Fibroblast of pulmonary artery (primary cell): ENCODE data around the gene SOX18.
A peak's percentile ranks its signal among the peaks of the same experiment; 100 is the strongest.

Experiments used
- DNase-seq: peaks from one replicate; pipeline ENCODE4 v3.0.0-alpha.2; 2010; ENCODE audit warnings: low read depth
- H3K4me3 ChIP-seq: replicated peaks from 2 replicates; pipeline ENCODE4 v1.5.1; 2011; ENCODE audit warnings: low read depth, mild to moderate bottlenecking, control low read depth, low read length, moderate library complexity
- TF ChIP-seq, protein P1 (sequence below): IDR thresholded peaks from 2 replicates; pipeline ENCODE4 v1.5.1; 2011; ENCODE audit warnings: mild to moderate bottlenecking, control low read depth, low read length, inconsistent platforms; ENCODE audit errors: missing control alignments

The SOX18 gene

GRCh38 chr20:64055396-64055892, 6.0 kb upstream of the SOX18 start:
- no peak overlapping the region for H3K4me3 ChIP-seq
- no peak for DNase-seq
- TF ChIP-seq, protein P1, sequence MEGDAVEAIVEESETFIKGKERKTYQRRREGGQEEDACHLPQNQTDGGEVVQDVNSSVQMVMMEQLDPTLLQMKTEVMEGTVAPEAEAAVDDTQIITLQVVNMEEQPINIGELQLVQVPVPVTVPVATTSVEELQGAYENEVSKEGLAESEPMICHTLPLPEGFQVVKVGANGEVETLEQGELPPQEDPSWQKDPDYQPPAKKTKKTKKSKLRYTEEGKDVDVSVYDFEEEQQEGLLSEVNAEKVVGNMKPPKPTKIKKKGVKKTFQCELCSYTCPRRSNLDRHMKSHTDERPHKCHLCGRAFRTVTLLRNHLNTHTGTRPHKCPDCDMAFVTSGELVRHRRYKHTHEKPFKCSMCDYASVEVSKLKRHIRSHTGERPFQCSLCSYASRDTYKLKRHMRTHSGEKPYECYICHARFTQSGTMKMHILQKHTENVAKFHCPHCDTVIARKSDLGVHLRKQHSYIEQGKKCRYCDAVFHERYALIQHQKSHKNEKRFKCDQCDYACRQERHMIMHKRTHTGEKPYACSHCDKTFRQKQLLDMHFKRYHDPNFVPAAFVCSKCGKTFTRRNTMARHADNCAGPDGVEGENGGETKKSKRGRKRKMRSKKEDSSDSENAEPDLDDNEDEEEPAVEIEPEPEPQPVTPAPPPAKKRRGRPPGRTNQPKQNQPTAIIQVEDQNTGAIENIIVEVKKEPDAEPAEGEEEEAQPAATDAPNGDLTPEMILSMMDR: no peak

DNA sequence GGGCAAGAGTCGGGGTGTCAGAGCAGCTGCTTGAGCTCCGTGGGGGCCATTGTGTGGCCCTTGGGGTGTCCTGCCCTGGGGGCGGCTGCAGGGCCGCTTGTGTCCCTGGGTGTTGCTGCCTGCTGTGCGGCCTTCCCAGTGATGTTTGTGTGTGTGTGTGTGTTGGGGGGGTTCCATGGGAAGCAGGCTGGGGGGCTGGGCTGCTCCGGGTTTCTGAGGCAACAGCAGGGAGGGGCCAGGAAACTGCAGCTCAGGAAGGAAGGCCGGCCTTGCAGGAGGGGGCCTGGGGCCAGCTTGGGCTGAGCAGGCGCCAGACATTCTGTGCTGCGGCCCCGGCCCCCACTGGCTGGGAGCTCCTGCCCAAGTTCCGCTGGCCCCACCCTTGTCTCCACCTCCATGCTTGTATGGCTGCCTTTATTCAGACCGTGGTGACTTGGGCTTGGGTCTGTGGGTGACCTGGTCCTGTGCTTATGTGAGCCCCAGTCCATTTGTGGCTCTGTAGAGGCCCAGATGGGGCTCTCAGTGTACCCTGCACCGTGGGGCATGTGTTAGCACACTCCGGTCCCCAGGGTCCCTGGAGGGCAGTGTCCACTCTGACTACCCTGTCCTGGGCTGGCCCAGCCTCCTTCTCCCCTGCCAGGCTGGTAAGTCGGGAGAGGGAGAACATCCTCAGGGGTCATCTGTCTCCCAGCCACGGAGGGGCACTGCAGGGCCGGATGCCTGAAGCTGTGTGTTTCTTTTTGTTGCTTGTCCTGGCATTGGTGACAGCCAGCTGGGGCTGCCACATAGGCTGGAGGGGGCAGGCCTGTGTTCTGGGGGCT, 4.6 kb upstream of the SOX18 start:
- TF ChIP-seq, protein P1: peak; percentile 30
- H3K4me3 ChIP-seq: peak overlapping the region; percentile 17
- DNase-seq: peak; percentile 84

GRCh38 chr20:64052987-64053840, 3.8 kb upstream of the SOX18 start:
- H3K4me3 ChIP-seq: no peak overlapping the region
- TF ChIP-seq, protein P1: no peak
- no peak for DNase-seq

GRCh38 chr20:64052326-64052722, 2.9 kb upstream of the SOX18 start:
- TF ChIP-seq, protein P1: no peak

DNA sequence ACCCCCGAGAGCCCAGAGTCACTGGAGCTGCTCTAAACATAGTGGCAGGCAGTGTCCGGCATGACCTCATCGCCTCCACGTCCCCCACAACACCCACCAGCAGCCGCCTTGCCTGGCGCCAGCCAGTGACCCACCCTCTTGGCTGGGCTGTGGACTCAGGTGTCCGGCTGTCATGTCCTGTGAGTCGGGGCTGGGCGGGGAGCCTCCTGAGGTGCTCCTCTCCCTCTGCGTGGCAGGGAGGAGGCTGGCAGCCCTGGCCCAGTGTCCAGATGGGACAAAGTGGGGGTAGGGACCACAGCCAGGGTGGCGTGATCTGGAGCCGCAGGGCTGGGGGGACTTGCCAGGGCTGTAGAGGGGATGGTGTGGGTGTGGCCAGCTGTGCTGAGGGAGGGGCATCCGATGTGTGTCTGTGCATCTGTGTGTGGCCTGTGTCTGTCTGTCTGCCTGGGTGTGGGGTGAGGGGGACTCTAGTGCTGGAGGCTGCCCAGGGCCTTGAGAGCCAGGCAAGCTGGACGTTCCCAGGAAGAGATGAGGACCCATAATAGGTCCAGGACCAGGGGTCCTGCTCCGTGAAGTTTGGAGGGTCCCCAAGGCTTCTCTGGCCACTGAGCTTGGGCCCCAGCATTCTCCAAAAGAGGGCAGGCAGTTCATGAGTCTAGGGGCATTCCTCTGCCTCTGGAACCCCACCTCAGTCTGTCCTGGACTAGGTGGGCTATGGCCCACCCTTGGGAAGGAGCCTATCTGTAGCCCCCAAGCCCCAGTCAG, 2.3 kb upstream of the SOX18 start:
- H3K4me3 ChIP-seq: no peak overlapping the region
- DNase-seq: no peak
- TF ChIP-seq, protein P1: no peak

More at GRCh38 chr20:64052326-64052722, 2.9 kb upstream of the SOX18 start:
- DNase-seq: no peak
- no peak overlapping the region for H3K4me3 ChIP-seq

- no peak for DNase-seq
- TF ChIP-seq, protein P1: no peak
- no peak overlapping the region for H3K4me3 ChIP-seq
These were observed 1.6 kb upstream of the SOX18 start for GRCh38 chr20:64051033-64051452.
